Ramos (cell line): ENCODE data around the gene ZWINT.

Source experiments
- in situ Hi-C: fragments of 300-500 bp; cut with MboI; formaldehyde crosslinking; loops from one replicate; pipeline ENCODE4 v1.14.3; 2022; ENCODE audit warnings: low sequenced_read_pairs; ENCODE audit not compliant: unreplicated experiment

Gene ZWINT

GRCh38 chr10:56360967-56361612 lies at the start of gene ZWINT:
ZWINT (minus strand) TSS chr10:56361259; CDS start chr10:56361236, 23 bp downstream.
- in situ Hi-C loops = no loop called here

- in situ Hi-C loops = no loop called here
Observed at GRCh38 chr10:56383806-56384205, 22.7 kb upstream of the ZWINT start.

GRCh38 chr10:56370217-56371113 lies 9.4 kb upstream of the ZWINT start:
- in situ Hi-C loops = no loop called here

- in situ Hi-C loops = no loop called here
Observed at GRCh38 chr10:56360583-56360966, 484 bp downstream of the ZWINT start.

GRCh38 chr10:56359837-56360236 lies 1.2 kb downstream of the ZWINT start:
- in situ Hi-C loops = no loop called here

GRCh38 chr10:56357018-56357417 lies 4.0 kb downstream of the ZWINT start:
- in situ Hi-C loops = no loop called here

- in situ Hi-C loops = no loop called here
Observed at GRCh38 chr10:56351909-56352630, 9.0 kb downstream of the ZWINT start.

- in situ Hi-C loops = no loop called here
Observed at GRCh38 chr10:56349611-56350010, 11.4 kb downstream of the ZWINT start.

- in situ Hi-C loops = no loop called here
Observed at GRCh38 chr10:56348101-56348500, 13.0 kb downstream of the ZWINT start.

- in situ Hi-C loops = no loop called here
Observed at GRCh38 chr10:56346845-56347415, 14.1 kb downstream of the ZWINT start.

GRCh38 chr10:56341612-56342011 lies 19.4 kb downstream of the ZWINT start:
- in situ Hi-C loops = no loop called here

GRCh38 chr10:56329961-56330360 lies 31.1 kb downstream of the ZWINT start:
- in situ Hi-C loops = no loop called here

- in situ Hi-C loops = no loop called here
Observed at GRCh38 chr10:56327118-56327517, 33.9 kb downstream of the ZWINT start.

- in situ Hi-C loops = no loop called here
Observed at GRCh38 chr10:56319386-56319785, 41.7 kb downstream of the ZWINT start.

GRCh38 chr10:56318816-56319215 lies 42.2 kb downstream of the ZWINT start:
- in situ Hi-C loops = no loop called here

- in situ Hi-C loops = no loop called here
Observed at GRCh38 chr10:56317603-56318002, 43.5 kb downstream of the ZWINT start.

- in situ Hi-C loops = no loop called here
Observed at GRCh38 chr10:56316603-56317002, 44.5 kb downstream of the ZWINT start.
